Astrocyte (in vitro differentiated cells and primary cell): Measurements from ENCODE around the gene RABEP2. TPM values are rescaled to one million over a fixed set of nuclear protein-coding genes. Genes with fewer than 3 reads are reported as not detected.
A peak's percentile ranks its signal among the peaks of the same experiment; 100 is the strongest.
"Not testable (repeated sequence)": the region's sequence is repeated elsewhere in the genome, so short reads cannot be mapped to it uniquely, and the experiment has no call there.

ENCODE experiments used
- DNase-seq: peaks from one replicate; pipeline ENCODE4 v3.0.0-alpha.2; 2010; ENCODE audit warnings: low read depth
- FAIRE-seq: peaks from 2 replicates; lab custom pipeline; 2011; peaks lifted over from hg19 to GRCh38; lab: Jason Lieb, UNC
- H2AFZ ChIP-seq: 2 replicates; pipeline ENCODE4 v1.6.0; 2012; ENCODE audit warnings: low read depth, low read length, inconsistent platforms
- H3K27ac ChIP-seq: 2 replicates; pipeline ENCODE4 v1.5.1; 2011; ENCODE audit warnings: low read depth, low read length, inconsistent platforms
- H3K27me3 ChIP-seq: 2 replicates; pipeline ENCODE4 v1.6.0; 2011; ENCODE audit warnings: low read length, inconsistent platforms; ENCODE audit not compliant: insufficient read depth
- H3K36me3 ChIP-seq: 2 replicates; pipeline ENCODE4 v1.5.1; 2011; ENCODE audit warnings: low read length, inconsistent platforms; ENCODE audit not compliant: insufficient read depth
- H3K4me1 ChIP-seq: 2 replicates; pipeline ENCODE4 v1.5.1; 2011; ENCODE audit warnings: low read length, inconsistent platforms; ENCODE audit not compliant: insufficient read depth
- H3K4me2 ChIP-seq: 2 replicates; pipeline ENCODE4 v1.6.0; 2012; ENCODE audit warnings: low read length, inconsistent platforms
- H3K4me3 ChIP-seq: 2 replicates; pipeline ENCODE4 v1.5.1; 2011; ENCODE audit warnings: low read depth, mild to moderate bottlenecking, low read length, inconsistent platforms; ENCODE audit not compliant: insufficient read depth
- H3K79me2 ChIP-seq: 2 replicates; pipeline ENCODE4 v1.6.0; 2012; ENCODE audit warnings: mild to moderate bottlenecking, low read length, inconsistent platforms; ENCODE audit not compliant: insufficient read depth
- H3K9ac ChIP-seq: 2 replicates; pipeline ENCODE4 v1.6.0; 2012; ENCODE audit warnings: mild to moderate bottlenecking, low read length, inconsistent platforms
- H3K9me3 ChIP-seq: 2 replicates; pipeline ENCODE4 v1.5.1; 2012; ENCODE audit warnings: low read depth, mild to moderate bottlenecking, low read length, inconsistent platforms; ENCODE audit not compliant: insufficient read depth
- H4K20me1 ChIP-seq: 2 replicates; pipeline ENCODE4 v1.6.0; 2012; ENCODE audit warnings: low read length, inconsistent platforms; ENCODE audit not compliant: insufficient read depth
- H3K27ac Mint-ChIP-seq: one replicate; pipeline ENCODE4 v1.8.0; 2021; ENCODE audit warnings: mild to moderate bottlenecking, mixed read lengths; ENCODE audit not compliant: unreplicated experiment
- H3K27me3 Mint-ChIP-seq: one replicate; pipeline ENCODE4 v1.8.0; 2021; ENCODE audit warnings: low read depth, mixed read lengths; ENCODE audit not compliant: unreplicated experiment
- H3K36me3 Mint-ChIP-seq: one replicate; pipeline ENCODE4 v1.8.0; 2021; ENCODE audit warnings: low read depth, mixed read lengths; ENCODE audit not compliant: unreplicated experiment
- H3K4me1 Mint-ChIP-seq: one replicate; pipeline ENCODE4 v1.8.0; 2021; ENCODE audit warnings: low read depth, mixed read lengths; ENCODE audit not compliant: unreplicated experiment
- H3K4me3 Mint-ChIP-seq: one replicate; pipeline ENCODE4 v1.8.0; 2021; ENCODE audit warnings: mild to moderate bottlenecking, moderate library complexity, mixed read lengths; ENCODE audit not compliant: unreplicated experiment
- H3K9me3 Mint-ChIP-seq: one replicate; pipeline ENCODE4 v1.8.0; 2021; ENCODE audit warnings: mild to moderate bottlenecking, mixed read lengths; ENCODE audit not compliant: unreplicated experiment
- CTCF ChIP-seq: IDR thresholded peaks from 2 replicates; pipeline ENCODE4 v1.5.1; 2011; ENCODE audit warnings: low read depth, mild to moderate bottlenecking, inconsistent platforms, low read length, moderate library complexity; ENCODE audit not compliant: insufficient read depth
- EZH2 ChIP-seq: IDR thresholded peaks from 2 replicates; pipeline ENCODE4 v1.6.1; 2012; ENCODE audit warnings: mild to moderate bottlenecking, low read length, inconsistent platforms; ENCODE audit not compliant: insufficient read depth
- total RNA-seq: library from RNA; stranded (reverse); gene quantifications from 2 replicates; pipeline ENCODE4 v1.2.1, GENCODE V29; 2021

The RABEP2 gene
- total RNA-seq, 1 donor from 2014 or later = 19.4 TPM

- TF ChIP-seq CTCF = no peak
- no peak for TF ChIP-seq EZH2
- Mint-ChIP-seq H3K27ac (peak within 1 kb of the TSS; percentile 68), H3K4me3 (peak within 1 kb of the TSS; percentile 90), H3K27me3 (peaks cover 5% of the 10 kb centered on the region), H3K36me3 (peaks cover 3% of the 10 kb centered on the region), H3K9me3 (no peaks in the 10 kb centered on the region), H3K4me1 (peaks cover 5% of the 10 kb centered on the region)
- Histone ChIP-seq H3K36me3 (peaks cover 19% of the 10 kb centered on the region), H3K4me1 (peaks cover 10% of the 10 kb centered on the region), H4K20me1 (peaks cover 10% of the 10 kb centered on the region), H2AFZ (peak within 1 kb of the TSS; percentile 86), H3K79me2 (peaks cover 27% of the 10 kb centered on the region), H3K27ac (peak within 1 kb of the TSS; percentile 53), H3K9me3 (no peaks in the 10 kb centered on the region), H3K27me3 (no peaks in the 10 kb centered on the region), H3K4me3 (peak within 1 kb of the TSS; percentile 71), H3K9ac (peak within 1 kb of the TSS; percentile 82), H3K4me2 (peak within 1 kb of the TSS; percentile 94)
- DNase-seq (peak; percentile 99), FAIRE-seq (peak; percentile 26)
These were observed 25.8 kb upstream of the RABEP2 start, which contains the start of gene NFATC2IP for GRCh38 chr16:28950648-28951409. Gene NFATC2IP, plus strand, starts transcription at chr16:28950937. Its CDS starts 75 bp downstream, at chr16:28951012.

- no peak overlapping the region for H3K4me3 ChIP-seq
- Mint-ChIP-seq H3K36me3 (no peaks in the 10 kb centered on the region), H3K4me3 (no peak overlapping the region), H3K9me3 (no peaks in the 10 kb centered on the region), H3K27me3 (peaks cover 7% of the 10 kb centered on the region), H3K4me1 (peaks cover 2% of the 10 kb centered on the region), H3K27ac (no peak overlapping the region)
- H3K36me3 ChIP-seq = no peaks in the 10 kb centered on the region
- no peak overlapping the region for H3K27ac ChIP-seq
- no peak overlapping the region for H3K4me2 ChIP-seq
- peaks cover 9% of the 10 kb centered on the region for H3K79me2 ChIP-seq
- H3K9me3 ChIP-seq = no peaks in the 10 kb centered on the region
- TF ChIP-seq EZH2 = no peak
- peaks cover 2% of the 10 kb centered on the region for H4K20me1 ChIP-seq
- no peak overlapping the region for H2AFZ ChIP-seq
- DNase-seq (no peak), FAIRE-seq (no peak)
- no peaks in the 10 kb centered on the region for H3K27me3 ChIP-seq
- no peak overlapping the region for H3K9ac ChIP-seq
- H3K4me1 ChIP-seq = peaks cover 9% of the 10 kb centered on the region
These were observed 21.6 kb upstream of the RABEP2 start for GRCh38 chr16:28946681-28947080.

GRCh38 chr16:28943281-28943680 lies 18.2 kb upstream of the RABEP2 start:
- Mint-ChIP-seq H3K4me3 (no peak overlapping the region), H3K27ac (no peak overlapping the region), H3K36me3 (no peaks in the 10 kb centered on the region), H3K27me3 (peaks cover 12% of the 10 kb centered on the region), H3K9me3 (no peaks in the 10 kb centered on the region), H3K4me1 (no peaks in the 10 kb centered on the region)
- H3K27me3 ChIP-seq = no peaks in the 10 kb centered on the region
- H3K9me3 ChIP-seq = no peaks in the 10 kb centered on the region
- peaks cover 7% of the 10 kb centered on the region for H3K4me1 ChIP-seq
- H3K27ac ChIP-seq = no peak overlapping the region
- no peak overlapping the region for H3K4me2 ChIP-seq
- no peak overlapping the region for H3K4me3 ChIP-seq
- TF ChIP-seq CTCF (no peak), EZH2 (no peak)
- no peak overlapping the region for H3K9ac ChIP-seq
- no peak for DNase-seq
- H3K36me3 ChIP-seq = no peaks in the 10 kb centered on the region
- no peak for FAIRE-seq
- no peaks in the 10 kb centered on the region for H3K79me2 ChIP-seq
- H2AFZ ChIP-seq = no peak overlapping the region
- H4K20me1 ChIP-seq = no peaks in the 10 kb centered on the region

- not testable (repeated sequence) for H3K27ac ChIP-seq, H3K4me1 Mint-ChIP-seq, FAIRE-seq, H3K36me3 ChIP-seq, H3K9ac ChIP-seq, H4K20me1 ChIP-seq, H3K4me3 Mint-ChIP-seq, H3K27ac Mint-ChIP-seq, H3K9me3 ChIP-seq, H2AFZ ChIP-seq, H3K79me2 ChIP-seq, H3K4me1 ChIP-seq, H3K4me3 ChIP-seq, H3K36me3 Mint-ChIP-seq, DNase-seq, H3K9me3 Mint-ChIP-seq, H3K4me2 ChIP-seq, H3K27me3 ChIP-seq
- peaks cover 21% of the 10 kb centered on the region for H3K27me3 Mint-ChIP-seq
These were observed 14.8 kb upstream of the RABEP2 start for GRCh38 chr16:28939825-28940224.
